Stromal cell of bone marrow (primary cell): ENCODE results near the gene HTN3.
"Not testable (repeated sequence)": the region's sequence is repeated elsewhere in the genome, so short reads cannot be mapped to it uniquely, and the experiment has no call there.

ENCODE experiments used
- DNase-seq: peaks from one replicate; pipeline ENCODE4 v3.0.0-alpha.2; 2012; ENCODE audit warnings: low read depth

The HTN3 gene

GRCh38 chr4:70028159-70028558, at the start of gene HTN3:
TSS of gene HTN3 (plus strand) at chr4:70028459. CDS start at chr4:70030741, 2,282 bp downstream.
- DNase-seq, result not testable (repeated sequence)

GRCh38 chr4:69984030-69984443, 44.2 kb upstream of the HTN3 start:
- DNase-seq, result no peak

- no peak for DNase-seq
Observed at GRCh38 chr4:69986663-69987062, 41.6 kb upstream of the HTN3 start.

- no peak for DNase-seq
Observed at GRCh38 chr4:69991016-69991415, 37.2 kb upstream of the HTN3 start.

- no peak for DNase-seq
Observed at GRCh38 chr4:69994782-69995181, 33.5 kb upstream of the HTN3 start.

- no peak for DNase-seq
Observed at GRCh38 chr4:69995526-69996016, 32.7 kb upstream of the HTN3 start, which contains the start of gene STATH. TSS of gene STATH (plus strand) at chr4:69995966. CDS start at chr4:69998438, 2,472 bp downstream.

GRCh38 chr4:69999420-69999819, 28.8 kb upstream of the HTN3 start:
- DNase-seq, result no peak

GRCh38 chr4:70000711-70001110, 27.5 kb upstream of the HTN3 start:
- no peak for DNase-seq

GRCh38 chr4:70002507-70002906, 25.8 kb upstream of the HTN3 start:
- DNase-seq, result no peak

GRCh38 chr4:70008771-70009170, 19.5 kb upstream of the HTN3 start:
- no peak for DNase-seq

- DNase-seq, result not testable (repeated sequence)
Observed at GRCh38 chr4:70019006-70019405, 9.3 kb upstream of the HTN3 start.

- no peak for DNase-seq
Observed at GRCh38 chr4:70023218-70023617, 5.0 kb upstream of the HTN3 start.

- no peak for DNase-seq
Observed at GRCh38 chr4:70027011-70027410, 1.2 kb upstream of the HTN3 start.

GRCh38 chr4:70037559-70037958, 9.3 kb downstream of the HTN3 start:
- not testable (repeated sequence) for DNase-seq

- not testable (repeated sequence) for DNase-seq
Observed at GRCh38 chr4:70039928-70040327, 11.7 kb downstream of the HTN3 start.

GRCh38 chr4:70041652-70042286, 13.5 kb downstream of the HTN3 start:
- DNase-seq, result no peak

- not testable (repeated sequence) for DNase-seq
Observed at GRCh38 chr4:70050138-70050537, 21.9 kb downstream of the HTN3 start, which contains the start of gene HTN1. TSS of gene HTN1 (plus strand) at chr4:70050438. CDS start at chr4:70053077, 2,639 bp downstream.

- DNase-seq, result not testable (repeated sequence)
Observed at GRCh38 chr4:70056534-70056933, 28.3 kb downstream of the HTN3 start.

- no peak for DNase-seq
Observed at GRCh38 chr4:70057651-70058050, 29.4 kb downstream of the HTN3 start.

- DNase-seq, result no peak
Observed at GRCh38 chr4:70059149-70059548, 30.9 kb downstream of the HTN3 start.

GRCh38 chr4:70062000-70062399, 33.7 kb downstream of the HTN3 start:
- DNase-seq, result no peak

- no peak for DNase-seq
Observed at GRCh38 chr4:70080205-70080604, 51.9 kb downstream of the HTN3 start.
